ENCODE data around the gene ANXA8.
"Not testable (repeated sequence)": the region's sequence is repeated elsewhere in the genome, so short reads cannot be mapped to it uniquely, and the experiment has no call there.

Gene ANXA8, protein sequence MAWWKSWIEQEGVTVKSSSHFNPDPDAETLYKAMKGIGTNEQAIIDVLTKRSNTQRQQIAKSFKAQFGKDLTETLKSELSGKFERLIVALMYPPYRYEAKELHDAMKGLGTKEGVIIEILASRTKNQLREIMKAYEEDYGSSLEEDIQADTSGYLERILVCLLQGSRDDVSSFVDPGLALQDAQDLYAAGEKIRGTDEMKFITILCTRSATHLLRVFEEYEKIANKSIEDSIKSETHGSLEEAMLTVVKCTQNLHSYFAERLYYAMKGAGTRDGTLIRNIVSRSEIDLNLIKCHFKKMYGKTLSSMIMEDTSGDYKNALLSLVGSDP

DNA sequence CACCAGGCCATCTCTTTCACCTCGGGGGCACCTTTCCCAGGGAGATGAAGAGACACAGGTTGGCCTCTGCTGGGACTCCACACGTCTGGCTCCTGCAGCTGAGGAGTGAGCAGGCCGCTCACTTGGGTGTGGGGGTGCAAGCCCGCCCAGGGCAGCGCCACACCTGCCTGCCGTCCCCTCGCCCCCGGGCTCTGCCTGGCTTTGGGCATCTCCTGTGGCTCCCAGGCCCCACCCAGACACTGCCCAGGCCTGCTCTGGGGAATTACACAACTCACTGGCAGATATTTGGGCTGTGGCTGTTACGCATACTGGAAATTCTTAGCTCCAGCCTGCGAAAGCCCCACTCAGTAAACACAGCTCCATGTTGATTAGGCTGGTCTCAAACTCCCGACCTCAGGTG is at the start of gene ANXA8:
Gene ANXA8 (minus strand): TSS at position 193 of the 400 bp plus-strand sequence. CDS start 182 bp downstream, at position 11.
- H3K79me2 ChIP-seq (ENCODE audit: control insufficient read depth, insufficient read depth, low read length, unreplicated experiment); H3K27ac ChIP-seq (ENCODE audit: low read depth, low read length); H3K4me1 ChIP-seq (ENCODE audit: control insufficient read depth, insufficient read depth, low read length, unreplicated experiment); H3K4me3 ChIP-seq (ENCODE audit: low read depth, low read length); H2AFZ ChIP-seq (ENCODE audit: low read length, unreplicated experiment); H3K36me3 ChIP-seq (ENCODE audit: insufficient read depth, low read length); H3K27me3 ChIP-seq (ENCODE audit: insufficient read depth, low read length): not testable (repeated sequence)

DNA sequence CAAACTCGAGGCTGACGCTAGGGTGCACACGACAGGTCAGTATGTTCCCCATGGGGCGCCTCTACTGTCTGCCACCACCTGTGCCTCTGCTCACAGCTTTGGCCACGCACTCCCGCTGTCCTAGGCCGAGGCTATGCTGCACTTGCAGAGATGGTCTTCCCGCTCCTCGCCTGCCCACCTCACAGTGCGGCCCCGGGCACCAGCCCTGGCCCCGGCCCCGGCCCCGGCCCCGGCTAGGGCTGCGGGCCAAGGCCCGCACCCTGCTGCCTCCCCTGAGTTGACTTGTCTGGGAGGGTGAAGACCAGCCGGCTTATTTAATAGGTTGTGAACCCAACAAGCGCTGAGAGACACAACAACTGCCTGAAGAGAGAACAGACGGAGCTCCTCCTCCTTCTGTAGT is 39.6 kb upstream of the ANXA8 start, which contains the start of gene AGAP9:
Gene AGAP9 (minus strand): TSS at position 164 of the 400 bp plus-strand sequence. CDS start 112 bp downstream, at position 52.
- H3K27me3 ChIP-seq (ENCODE audit: insufficient read depth, low read length); H3K4me3 ChIP-seq (ENCODE audit: low read depth, low read length); H3K4me1 ChIP-seq (ENCODE audit: control insufficient read depth, insufficient read depth, low read length, unreplicated experiment); H2AFZ ChIP-seq (ENCODE audit: low read length, unreplicated experiment); H3K79me2 ChIP-seq (ENCODE audit: control insufficient read depth, insufficient read depth, low read length, unreplicated experiment); H3K27ac ChIP-seq (ENCODE audit: low read depth, low read length); H3K36me3 ChIP-seq (ENCODE audit: insufficient read depth, low read length): not testable (repeated sequence)

DNA sequence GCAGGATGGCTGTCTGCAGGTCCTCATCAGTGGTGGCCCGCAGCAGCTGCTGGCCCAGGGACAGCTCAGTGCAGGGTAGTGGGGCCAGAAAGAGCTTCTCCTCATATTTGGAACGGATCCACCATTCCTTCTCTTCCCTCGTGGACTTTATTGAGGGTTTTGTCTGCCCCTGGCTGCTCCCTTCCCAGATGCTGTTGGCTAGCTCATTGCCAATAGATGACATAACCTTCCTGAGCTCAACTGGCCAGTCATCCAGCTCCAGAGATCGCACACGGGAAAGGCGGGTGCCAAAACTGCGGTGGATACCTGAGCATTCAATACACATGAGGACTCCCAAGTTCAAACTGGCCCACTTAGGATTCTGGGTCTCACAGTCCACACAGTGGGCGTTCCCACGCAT is 18.4 kb upstream of the ANXA8 start:
- not testable (repeated sequence) for H3K36me3 ChIP-seq (ENCODE audit: insufficient read depth, low read length); H3K27me3 ChIP-seq (ENCODE audit: insufficient read depth, low read length); H3K27ac ChIP-seq (ENCODE audit: low read depth, low read length); H3K4me3 ChIP-seq (ENCODE audit: low read depth, low read length); H3K79me2 ChIP-seq (ENCODE audit: control insufficient read depth, insufficient read depth, low read length, unreplicated experiment); H3K4me1 ChIP-seq (ENCODE audit: control insufficient read depth, insufficient read depth, low read length, unreplicated experiment); H2AFZ ChIP-seq (ENCODE audit: low read length, unreplicated experiment)

DNA sequence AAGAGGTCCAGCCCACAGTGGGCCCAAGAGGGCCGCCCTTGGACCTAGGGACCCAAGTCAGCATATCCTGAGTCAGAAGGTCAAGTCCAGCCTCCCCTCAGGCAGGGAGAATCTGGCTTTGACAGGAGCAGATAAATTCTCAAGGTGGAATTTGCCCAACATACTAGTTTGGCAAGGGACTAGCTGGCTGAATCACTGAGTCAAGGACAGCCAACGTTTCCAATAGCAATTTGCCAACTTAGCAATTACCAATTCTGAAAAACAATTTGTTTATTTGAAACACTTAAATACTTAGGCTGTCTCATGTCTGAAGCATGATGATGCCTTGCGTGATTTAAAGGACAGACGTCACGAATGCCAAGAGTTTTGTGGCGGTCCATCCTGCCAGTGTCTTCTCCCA is 10.3 kb upstream of the ANXA8 start:
- not testable (repeated sequence) for H3K4me1 ChIP-seq (ENCODE audit: control insufficient read depth, insufficient read depth, low read length, unreplicated experiment); H3K4me3 ChIP-seq (ENCODE audit: low read depth, low read length); H3K36me3 ChIP-seq (ENCODE audit: insufficient read depth, low read length); H3K27ac ChIP-seq (ENCODE audit: low read depth, low read length); H3K79me2 ChIP-seq (ENCODE audit: control insufficient read depth, insufficient read depth, low read length, unreplicated experiment); H3K27me3 ChIP-seq (ENCODE audit: insufficient read depth, low read length); H2AFZ ChIP-seq (ENCODE audit: low read length, unreplicated experiment)

DNA sequence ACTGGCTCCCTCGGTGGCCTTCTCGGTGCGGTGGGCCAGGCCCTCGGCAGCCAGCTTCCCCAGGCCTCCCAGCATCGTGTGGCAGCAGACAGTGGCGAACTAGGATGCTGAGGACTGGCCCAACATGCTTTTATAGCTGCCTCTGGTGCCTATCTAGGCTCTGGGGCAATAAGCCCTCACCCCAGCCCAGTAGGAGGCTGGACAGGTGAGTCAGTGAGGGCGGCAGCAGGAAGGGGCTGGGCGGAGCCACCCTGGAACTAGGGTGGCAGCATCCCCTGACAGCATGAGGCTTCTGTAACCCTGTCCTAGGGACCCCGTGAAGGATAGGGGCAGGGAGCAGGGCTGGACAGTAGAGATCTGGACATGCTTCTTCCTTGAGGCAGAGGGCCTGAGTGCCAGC is 7.7 kb upstream of the ANXA8 start, which contains the start of gene FAM25G:
Gene FAM25G (minus strand): TSS at position 101 of the 400 bp plus-strand sequence. CDS start 26 bp downstream, at position 75.
- H3K79me2 ChIP-seq (ENCODE audit: control insufficient read depth, insufficient read depth, low read length, unreplicated experiment); H3K36me3 ChIP-seq (ENCODE audit: insufficient read depth, low read length); H3K4me1 ChIP-seq (ENCODE audit: control insufficient read depth, insufficient read depth, low read length, unreplicated experiment); H2AFZ ChIP-seq (ENCODE audit: low read length, unreplicated experiment); H3K4me3 ChIP-seq (ENCODE audit: low read depth, low read length); H3K27ac ChIP-seq (ENCODE audit: low read depth, low read length); H3K27me3 ChIP-seq (ENCODE audit: insufficient read depth, low read length): not testable (repeated sequence)

DNA sequence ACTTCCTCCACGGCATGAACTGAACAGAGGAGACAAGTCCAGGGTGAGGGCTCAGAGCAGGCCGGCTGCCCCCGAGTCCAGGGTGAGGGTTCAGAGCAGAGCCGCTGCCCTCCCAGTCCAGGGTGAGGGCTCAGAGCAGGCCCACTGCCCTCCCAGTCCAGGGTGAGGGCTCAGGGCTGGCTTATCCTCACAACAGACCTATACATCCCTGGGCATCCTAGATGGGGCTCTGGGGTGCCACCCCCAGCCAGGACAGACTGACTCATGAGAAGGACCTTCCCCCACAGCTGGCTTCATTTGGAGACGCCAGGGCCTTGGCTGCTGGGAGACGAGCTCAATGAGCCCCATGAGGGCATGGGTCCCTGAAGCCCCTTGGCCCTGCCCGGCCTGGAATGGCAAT is 5.7 kb upstream of the ANXA8 start:
- H3K4me1 ChIP-seq (ENCODE audit: control insufficient read depth, insufficient read depth, low read length, unreplicated experiment); H3K79me2 ChIP-seq (ENCODE audit: control insufficient read depth, insufficient read depth, low read length, unreplicated experiment); H3K36me3 ChIP-seq (ENCODE audit: insufficient read depth, low read length); H3K27me3 ChIP-seq (ENCODE audit: insufficient read depth, low read length); H3K27ac ChIP-seq (ENCODE audit: low read depth, low read length); H2AFZ ChIP-seq (ENCODE audit: low read length, unreplicated experiment); H3K4me3 ChIP-seq (ENCODE audit: low read depth, low read length): not testable (repeated sequence)

DNA sequence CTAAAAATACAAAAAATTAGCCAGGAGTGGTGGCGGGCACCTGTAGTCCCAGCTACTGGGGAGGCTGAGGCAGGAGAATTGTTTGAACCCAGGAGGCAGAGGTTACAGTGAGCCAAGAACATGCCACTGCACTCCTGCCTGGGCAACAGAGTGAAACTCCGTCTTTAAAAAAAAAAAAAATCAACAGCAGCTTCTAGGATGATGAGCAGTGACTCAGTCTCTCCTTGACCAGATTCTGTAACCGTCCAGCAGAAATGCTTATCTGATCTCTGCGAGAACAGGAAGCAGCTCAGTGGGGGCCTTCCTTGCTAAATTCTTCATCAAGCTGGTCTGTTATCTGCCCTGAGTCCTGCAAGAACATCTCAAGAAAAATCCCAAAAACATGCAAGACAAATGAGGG is 2.0 kb upstream of the ANXA8 start:
- H2AFZ ChIP-seq (ENCODE audit: low read length, unreplicated experiment); H3K4me1 ChIP-seq (ENCODE audit: control insufficient read depth, insufficient read depth, low read length, unreplicated experiment); H3K36me3 ChIP-seq (ENCODE audit: insufficient read depth, low read length); H3K4me3 ChIP-seq (ENCODE audit: low read depth, low read length); H3K27me3 ChIP-seq (ENCODE audit: insufficient read depth, low read length); H3K27ac ChIP-seq (ENCODE audit: low read depth, low read length); H3K79me2 ChIP-seq (ENCODE audit: control insufficient read depth, insufficient read depth, low read length, unreplicated experiment): not testable (repeated sequence)

DNA sequence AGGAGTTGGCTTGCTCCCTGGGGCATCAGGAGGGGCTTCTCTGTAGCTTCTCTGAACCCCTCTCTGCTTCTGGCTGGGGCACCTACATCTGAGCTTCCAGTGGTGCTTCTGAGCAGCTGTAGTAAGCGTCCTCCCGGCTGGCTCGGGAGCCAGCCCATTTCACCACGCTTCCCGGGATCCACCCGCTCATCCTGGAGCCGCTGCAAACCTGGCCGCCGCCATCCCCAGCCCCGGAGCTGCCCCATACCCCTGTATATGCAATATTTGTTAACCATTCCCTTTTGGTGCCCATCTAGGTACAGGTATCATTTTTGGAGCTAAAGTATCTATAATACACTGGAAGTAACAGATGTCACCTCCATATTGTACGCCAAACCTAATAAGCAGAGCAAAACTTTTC is 871 bp upstream of the ANXA8 start:
- H3K36me3 ChIP-seq (ENCODE audit: insufficient read depth, low read length); H3K27ac ChIP-seq (ENCODE audit: low read depth, low read length); H2AFZ ChIP-seq (ENCODE audit: low read length, unreplicated experiment); H3K27me3 ChIP-seq (ENCODE audit: insufficient read depth, low read length); H3K4me1 ChIP-seq (ENCODE audit: control insufficient read depth, insufficient read depth, low read length, unreplicated experiment); H3K4me3 ChIP-seq (ENCODE audit: low read depth, low read length); H3K79me2 ChIP-seq (ENCODE audit: control insufficient read depth, insufficient read depth, low read length, unreplicated experiment): not testable (repeated sequence)

DNA sequence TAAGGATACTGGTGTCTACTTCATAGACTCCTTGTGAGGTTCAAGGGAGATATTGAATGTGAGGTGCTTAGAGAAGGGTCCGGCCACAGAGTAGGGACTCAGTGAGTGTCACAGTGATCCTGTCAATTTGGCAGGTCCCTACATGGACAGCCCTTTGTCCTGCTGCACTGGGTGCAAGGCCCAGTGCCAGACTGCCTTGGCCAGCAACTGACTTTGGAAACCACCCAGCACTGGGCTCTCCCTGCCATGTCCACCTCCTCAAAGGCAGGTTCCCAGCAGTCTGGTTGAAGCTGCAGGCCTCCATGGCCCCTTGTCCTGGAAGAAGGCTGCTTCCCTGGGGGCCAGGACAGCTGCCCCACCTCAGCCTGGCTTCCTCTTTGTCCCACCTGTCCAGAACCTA is 1.5 kb downstream of the ANXA8 start:
- H3K4me3 ChIP-seq (ENCODE audit: low read depth, low read length); H3K36me3 ChIP-seq (ENCODE audit: insufficient read depth, low read length); H3K27ac ChIP-seq (ENCODE audit: low read depth, low read length); H2AFZ ChIP-seq (ENCODE audit: low read length, unreplicated experiment); H3K27me3 ChIP-seq (ENCODE audit: insufficient read depth, low read length); H3K79me2 ChIP-seq (ENCODE audit: control insufficient read depth, insufficient read depth, low read length, unreplicated experiment); H3K4me1 ChIP-seq (ENCODE audit: control insufficient read depth, insufficient read depth, low read length, unreplicated experiment): not testable (repeated sequence)

DNA sequence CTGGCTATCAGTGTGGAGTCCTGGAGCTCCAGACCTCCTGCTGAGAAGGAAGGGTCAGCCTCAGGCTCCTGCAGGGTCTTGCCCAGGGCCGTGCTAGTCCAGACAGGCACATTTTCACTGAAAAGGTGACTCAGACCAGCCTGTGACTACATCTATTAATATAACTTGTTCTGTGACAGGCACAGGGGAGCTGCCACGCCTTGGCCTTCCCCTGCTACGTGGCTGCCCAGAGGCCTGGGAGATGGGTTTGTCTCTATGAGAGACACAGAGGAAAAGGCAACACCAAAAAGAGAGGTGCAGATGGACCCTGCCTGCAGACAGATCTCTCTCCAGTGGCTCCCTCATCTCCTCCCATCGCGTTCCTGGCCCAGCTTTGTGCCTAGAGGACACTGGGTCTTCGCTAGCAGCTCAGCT is 2.1 kb downstream of the ANXA8 start:
- H3K4me1 ChIP-seq (ENCODE audit: control insufficient read depth, insufficient read depth, low read length, unreplicated experiment); H3K79me2 ChIP-seq (ENCODE audit: control insufficient read depth, insufficient read depth, low read length, unreplicated experiment); H3K27me3 ChIP-seq (ENCODE audit: insufficient read depth, low read length); H2AFZ ChIP-seq (ENCODE audit: low read length, unreplicated experiment); H3K36me3 ChIP-seq (ENCODE audit: insufficient read depth, low read length); H3K27ac ChIP-seq (ENCODE audit: low read depth, low read length); H3K4me3 ChIP-seq (ENCODE audit: low read depth, low read length): not testable (repeated sequence)

DNA sequence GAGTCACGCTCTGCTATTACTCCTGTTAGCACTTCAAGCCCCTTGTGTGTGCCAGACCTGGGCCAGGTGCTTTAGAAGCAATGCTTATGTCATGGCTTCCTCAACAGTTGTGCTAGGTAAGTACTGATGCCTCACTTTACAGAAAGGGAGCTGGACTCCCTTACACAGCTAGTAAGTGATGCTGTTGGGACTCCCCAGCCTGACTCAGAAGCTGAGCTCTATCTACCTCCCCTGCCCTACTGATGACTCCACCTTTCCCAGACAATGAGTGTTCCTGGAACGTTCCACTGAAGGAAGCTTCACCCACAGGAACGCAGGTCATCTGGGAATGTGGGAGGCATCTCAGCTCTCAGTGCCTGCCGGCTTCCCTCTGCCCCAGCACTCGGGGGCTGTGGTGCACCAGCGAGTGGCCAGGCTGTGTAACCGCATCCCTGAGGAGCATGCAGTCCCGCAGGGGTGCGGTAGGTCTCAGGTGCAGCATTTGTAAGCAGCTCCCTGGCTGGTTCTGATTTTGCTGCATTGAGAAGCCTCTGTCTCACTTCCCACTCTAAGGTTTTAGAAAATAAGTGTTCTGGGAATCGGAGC is 2.6 kb downstream of the ANXA8 start:
- not testable (repeated sequence) for H3K4me3 ChIP-seq (ENCODE audit: low read depth, low read length); H3K79me2 ChIP-seq (ENCODE audit: control insufficient read depth, insufficient read depth, low read length, unreplicated experiment); H3K27me3 ChIP-seq (ENCODE audit: insufficient read depth, low read length); H3K4me1 ChIP-seq (ENCODE audit: control insufficient read depth, insufficient read depth, low read length, unreplicated experiment); H2AFZ ChIP-seq (ENCODE audit: low read length, unreplicated experiment); H3K36me3 ChIP-seq (ENCODE audit: insufficient read depth, low read length); H3K27ac ChIP-seq (ENCODE audit: low read depth, low read length)

Data from ACC112 (cell line).